Astrocyte of the cerebellum (primary cell): ENCODE data around the gene MREG.

Source experiments
- DNase-seq: peaks from one replicate; pipeline ENCODE4 v3.0.0-alpha.2; 2011; ENCODE audit warnings: low read depth
- H3K4me3 ChIP-seq: 2 replicates; pipeline ENCODE4 v1.5.1; 2011; ENCODE audit warnings: mild to moderate bottlenecking, low read depth, low read length, moderate library complexity
- CTCF ChIP-seq: IDR thresholded peaks from 2 replicates; pipeline ENCODE4 v1.5.1; 2012; ENCODE audit warnings: low read length, low read depth, moderate library complexity, mild to moderate bottlenecking; ENCODE audit errors: missing control alignments
- in situ Hi-C: cut with HindIII; loops from 2 replicates; pipeline ENCODE4 v1.10.0; 2017; ENCODE audit warnings: low sequenced_read_pairs

Gene MREG

GRCh38 chr2:216024779-216025336, 11.5 kb upstream of the MREG start:
- no peak overlapping the region for H3K4me3 ChIP-seq
- in situ Hi-C loops: no loop called here
- TF ChIP-seq CTCF: no peak
- no peak for DNase-seq

GRCh38 chr2:216023055-216023648, 9.8 kb upstream of the MREG start:
- DNase-seq: peak; percentile 54
- H3K4me3 ChIP-seq: no peak overlapping the region
- peak; percentile 69 for TF ChIP-seq CTCF
- in situ Hi-C loops: no loop called here

DNA sequence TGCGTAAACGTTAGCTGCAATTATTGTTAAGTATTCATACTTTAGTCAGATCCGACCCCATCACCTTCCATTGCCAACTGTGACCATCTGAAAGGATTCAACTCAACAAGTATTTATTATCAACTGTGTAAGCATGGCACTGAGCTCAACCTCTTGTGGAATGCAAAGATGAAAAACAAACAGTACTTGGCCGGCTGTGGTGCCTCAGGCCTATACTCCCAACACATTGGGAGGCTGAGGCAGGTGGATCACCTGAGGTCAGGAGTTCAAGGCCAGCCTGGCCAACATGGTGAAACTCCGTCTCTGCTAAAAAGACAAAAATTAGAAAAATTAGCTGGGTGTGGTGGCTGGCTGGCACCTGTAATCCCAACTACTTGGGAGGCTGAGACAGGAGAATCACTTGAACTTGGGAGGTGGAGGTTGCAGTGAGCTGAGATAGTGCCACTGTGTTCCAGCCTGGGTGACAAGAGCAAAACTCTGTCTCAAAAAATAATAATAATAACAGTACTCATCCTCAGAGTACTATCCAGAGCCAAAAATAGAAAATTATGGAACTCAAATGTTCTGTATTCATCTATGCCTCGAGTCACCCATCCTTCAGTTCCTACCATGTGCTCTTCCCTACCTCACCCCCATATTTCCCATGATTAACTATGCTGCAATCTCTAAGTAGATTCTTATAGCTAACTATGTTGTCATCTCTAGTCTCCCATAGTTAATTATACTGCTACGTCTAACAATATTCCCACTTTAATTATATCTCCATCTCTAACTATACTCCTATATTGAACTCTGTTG, 8.6 kb upstream of the MREG start:
- no peak for TF ChIP-seq CTCF
- no peak overlapping the region for H3K4me3 ChIP-seq
- DNase-seq: no peak
- in situ Hi-C loops: no loop called here

- no peak for DNase-seq
- in situ Hi-C loops: no loop called here
- no peak overlapping the region for H3K4me3 ChIP-seq
- TF ChIP-seq CTCF: no peak
Measured at GRCh38 chr2:216018709-216019108, 5.4 kb upstream of the MREG start.

GRCh38 chr2:216017365-216017764, 4.0 kb upstream of the MREG start:
- H3K4me3 ChIP-seq: no peak overlapping the region
- no peak for TF ChIP-seq CTCF
- DNase-seq: no peak
- in situ Hi-C loops: no loop called here

- no peak for TF ChIP-seq CTCF
- DNase-seq: no peak
- no peak overlapping the region for H3K4me3 ChIP-seq
- in situ Hi-C loops: no loop called here
Measured at GRCh38 chr2:216016581-216016980, 3.2 kb upstream of the MREG start.
